Activated CD4-positive, alpha-beta memory T cell treated with anti-CD3 and anti-CD28 coated beads, Interleukin-2, amount 10 ng/mL, durations not matched to agents 7 days and 5 days (primary cell): ENCODE measurements around the gene IFT52. TPM values are rescaled to one million over a fixed set of nuclear protein-coding genes. Genes with fewer than 3 reads are reported as not detected.

Source experiments
- CTCF ChIA-PET: fragments of 350-600 bp; sonication (Branson Sonifier 250); formaldehyde crosslinking; loops from one replicate; lab custom pipeline; 2021; ENCODE audit warnings: antibody characterized with exemption, inconsistent platforms; lab: Charles Lee
- POLR2A ChIA-PET: fragments of 350-600 bp; sonication (Branson Sonifier 250); formaldehyde crosslinking; loops from one replicate; lab custom pipeline; 2021; ENCODE audit warnings: antibody characterized with exemption; lab: Charles Lee
- DNase-seq: peaks from one replicate; pipeline ENCODE4 v3.0.0-alpha.2; 2020
- H3K27ac Mint-ChIP-seq: one replicate; pipeline ENCODE4 v1.8.0; 2021; ENCODE audit warnings: mild to moderate bottlenecking, mixed read lengths
- H3K27me3 Mint-ChIP-seq: one replicate; pipeline ENCODE4 v1.8.0; 2021; ENCODE audit warnings: mixed read lengths
- H3K36me3 Mint-ChIP-seq: one replicate; pipeline ENCODE4 v1.8.0; 2021; ENCODE audit warnings: low read depth, mixed read lengths
- H3K4me1 Mint-ChIP-seq: one replicate; pipeline ENCODE4 v1.8.0; 2021; ENCODE audit warnings: mixed read lengths
- H3K4me3 Mint-ChIP-seq: one replicate; pipeline ENCODE4 v1.8.0; 2021; ENCODE audit warnings: mild to moderate bottlenecking, mixed read lengths
- H3K9me3 Mint-ChIP-seq: one replicate; pipeline ENCODE4 v1.8.0; 2021; ENCODE audit warnings: mixed read lengths
- total RNA-seq, 2 experiments: library from RNA; stranded (reverse); gene quantifications; one replicate each; pipeline ENCODE4 v1.2.3, GENCODE V29; 2021

IFT52 gene
- total RNA-seq, 2 experiments from 2014 or later: 13.3 to 15.0 TPM

- no peak for DNase-seq
- Mint-ChIP-seq H3K27me3 (no peaks in the 10 kb centered on the region), H3K36me3 (peaks cover 16% of the 10 kb centered on the region), H3K4me3 (no peak overlapping the region), H3K9me3 (no peaks in the 10 kb centered on the region), H3K27ac (no peak overlapping the region), H3K4me1 (no peaks in the 10 kb centered on the region)
- POLR2A ChIA-PET: no interaction called here
- CTCF ChIA-PET: interaction anchor here (1.1 to 1.5 kb wide), 2 partner anchors 151 to 391 kb away, joined by 3 to 7 read pairs; no protein-coding TSS in a partner anchor
Measured at GRCh38 chr20:43689165-43689564, 98.4 kb downstream of the IFT52 start.

GRCh38 chr20:43690943-43691598 lies 100.3 kb downstream of the IFT52 start:
- Mint-ChIP-seq H3K9me3 (no peaks in the 10 kb centered on the region), H3K27me3 (no peaks in the 10 kb centered on the region), H3K4me1 (no peaks in the 10 kb centered on the region), H3K4me3 (no peak overlapping the region), H3K27ac (no peak overlapping the region), H3K36me3 (peaks cover 22% of the 10 kb centered on the region)
- DNase-seq: no peak
- CTCF ChIA-PET: interaction anchor here (0.5 to 3.4 kb wide), 7 partner anchors 10 to 397 kb away, joined by 3 to 27 read pairs (median 6); partner anchors contain the start of gene IFT52
- POLR2A ChIA-PET: interaction anchor here (1.6 kb wide), 1 partner anchor 234 kb away, joined by 6 read pairs; the partner anchor contains the start of gene SRSF6

- peak; percentile 67 for DNase-seq
- H3K9me3 Mint-ChIP-seq: no peaks in the 10 kb centered on the region
- peaks cover 14% of the 10 kb centered on the region for H3K36me3 Mint-ChIP-seq
- H3K27me3 Mint-ChIP-seq: no peaks in the 10 kb centered on the region
- no peak overlapping the region for H3K27ac Mint-ChIP-seq
- CTCF ChIA-PET: interaction anchor here (0.5 to 3.4 kb wide), 12 partner anchors 11 to 396 kb away, joined by 3 to 27 read pairs (median 4); partner anchors contain the start of gene IFT52
- no peak overlapping the region for H3K4me3 Mint-ChIP-seq
- POLR2A ChIA-PET: interaction anchor here (0.9 to 1.6 kb wide), 3 partner anchors 24 to 235 kb away, joined by 3 to 6 read pairs (median 3); partner anchors contain the start of gene SRSF6
- H3K4me1 Mint-ChIP-seq: no peaks in the 10 kb centered on the region
Measured at GRCh38 chr20:43691928-43692524, 101.3 kb downstream of the IFT52 start.

GRCh38 chr20:43694763-43695162 lies 104.0 kb downstream of the IFT52 start:
- DNase-seq: no peak
- Mint-ChIP-seq H3K27me3 (no peaks in the 10 kb centered on the region), H3K27ac (no peak overlapping the region), H3K4me1 (peaks cover 7% of the 10 kb centered on the region), H3K36me3 (peaks cover 22% of the 10 kb centered on the region), H3K4me3 (no peak overlapping the region), H3K9me3 (no peaks in the 10 kb centered on the region)
- ChIA-PET CTCF (no interaction called here), POLR2A (no interaction called here)

DNA sequence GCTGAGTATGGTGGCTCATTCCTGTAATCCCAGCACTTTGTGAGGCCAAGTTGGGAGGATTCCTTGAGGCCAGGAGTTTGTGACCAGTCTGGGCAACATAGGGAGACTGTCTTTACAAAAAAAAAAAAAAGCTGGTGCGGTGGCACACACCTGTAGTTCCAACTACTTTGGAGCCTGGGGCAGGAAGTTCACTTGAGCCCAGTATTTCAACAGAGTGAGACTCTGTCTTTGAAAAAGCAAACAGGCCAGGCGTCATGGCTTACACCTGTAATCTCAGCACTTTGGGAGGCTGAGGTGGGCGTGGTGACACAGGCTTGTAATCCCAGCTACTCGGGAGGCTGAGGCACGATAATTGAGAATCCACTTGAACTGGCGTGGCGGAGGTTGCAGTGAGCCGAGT lies 104.8 kb downstream of the IFT52 start:
- no peaks in the 10 kb centered on the region for H3K9me3 Mint-ChIP-seq
- peaks cover 15% of the 10 kb centered on the region for H3K4me1 Mint-ChIP-seq
- no peaks in the 10 kb centered on the region for H3K27me3 Mint-ChIP-seq
- no peak overlapping the region for H3K27ac Mint-ChIP-seq
- H3K4me3 Mint-ChIP-seq: no peak overlapping the region
- POLR2A ChIA-PET: no interaction called here
- CTCF ChIA-PET: no interaction called here
- peaks cover 30% of the 10 kb centered on the region for H3K36me3 Mint-ChIP-seq
- DNase-seq: no peak

Other genes starting within 250 kb of the IFT52 start
- gene SRSF6, start 133.0 kb upstream of the IFT52 start, total RNA-seq: 100 to 1,000 TPM; 106 to 109 TPM
- 1 to 10 TPM; 7.3 to 7.4 TPM for gene L3MBTL1, start 83.2 kb upstream of the IFT52 start, total RNA-seq
- under 1 TPM in 1 of 2 experiments, not detected in 1; 0.53 TPM for gene SGK2, start 31.9 kb upstream of the IFT52 start, total RNA-seq
- 10 to 100 TPM; 73.5 to 76.6 TPM for gene MYBL2, start 76.2 kb downstream of the IFT52 start, total RNA-seq
- gene GTSF1L, start 136.1 kb downstream of the IFT52 start, total RNA-seq: not detected